UCSD-AML1 (cell line): Measurements from ENCODE around the gene DAZAP1.

Source experiments
- DNase-seq: peaks from one replicate; lab custom pipeline; 2025; ENCODE audit not compliant: unreplicated experiment; lab: John Stamatoyannopoulos, UW

The DAZAP1 gene

DNA sequence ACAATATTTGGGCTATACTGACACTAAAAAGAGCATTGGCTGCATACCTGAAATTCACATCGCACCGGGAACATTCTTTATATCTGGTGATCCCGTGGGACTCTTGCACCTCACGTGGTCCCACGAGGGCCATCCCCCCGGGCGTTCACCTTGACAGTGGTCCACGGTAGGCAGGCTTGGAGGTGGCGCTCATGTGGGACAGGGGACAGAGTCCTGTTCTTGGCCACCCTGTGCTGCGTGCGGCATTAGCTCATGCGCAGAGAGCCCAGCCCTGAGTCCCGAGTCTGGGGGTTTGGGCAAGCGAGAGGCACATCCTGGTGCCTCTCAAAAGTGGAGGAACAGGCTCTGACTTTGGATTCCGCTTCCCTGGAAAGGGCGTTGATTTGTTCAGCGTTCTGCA, 13.5 kb upstream of the DAZAP1 start:
- no peak for DNase-seq

DNA sequence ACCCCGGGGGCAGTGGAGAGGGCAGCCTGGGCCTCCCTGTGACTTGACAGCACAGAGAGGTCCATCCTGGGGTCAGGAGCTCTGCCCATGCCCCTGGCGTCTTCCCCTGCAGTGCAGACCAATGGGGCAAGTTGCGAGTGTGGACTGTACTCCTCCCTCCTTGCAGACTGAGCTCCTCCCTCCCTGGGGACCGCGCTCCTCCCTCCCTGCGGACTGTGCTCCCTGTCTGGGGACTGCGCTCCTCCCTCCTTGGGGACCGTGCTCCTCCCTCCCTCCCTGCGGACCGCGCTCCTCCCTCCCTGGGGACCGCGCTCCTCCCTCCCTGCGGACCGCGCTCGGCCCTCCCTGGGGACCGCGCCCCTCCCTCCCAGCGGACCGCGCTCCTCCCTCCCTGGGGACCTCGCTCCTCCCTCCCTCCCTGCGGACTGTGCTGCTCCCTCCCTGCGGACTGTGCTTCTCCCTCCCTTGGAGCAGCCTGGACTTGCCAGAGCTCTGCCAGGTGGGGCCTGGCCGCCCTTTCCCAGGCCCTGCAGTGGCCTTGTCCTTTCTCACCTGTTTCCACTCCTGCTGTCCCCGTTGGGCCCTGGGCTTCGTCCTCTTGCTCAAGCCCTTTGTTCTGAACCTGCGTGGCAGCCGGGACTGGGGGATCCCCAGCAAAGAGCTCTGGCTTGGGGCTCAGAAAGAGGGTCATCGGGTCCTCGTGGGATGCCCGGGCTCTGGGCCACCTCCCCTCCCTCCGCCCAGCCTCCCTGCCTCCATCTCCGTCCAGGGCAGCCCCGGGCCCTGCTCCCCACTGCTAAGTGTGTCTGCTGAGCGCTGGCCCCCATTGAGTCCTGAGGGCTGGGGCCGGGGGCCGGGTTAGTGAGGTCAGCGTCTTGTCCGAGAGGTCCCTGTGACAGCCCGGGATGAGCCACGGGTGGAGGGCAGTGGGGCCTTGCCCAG, 12.9 kb upstream of the DAZAP1 start:
- DNase-seq, result no peak

DNA sequence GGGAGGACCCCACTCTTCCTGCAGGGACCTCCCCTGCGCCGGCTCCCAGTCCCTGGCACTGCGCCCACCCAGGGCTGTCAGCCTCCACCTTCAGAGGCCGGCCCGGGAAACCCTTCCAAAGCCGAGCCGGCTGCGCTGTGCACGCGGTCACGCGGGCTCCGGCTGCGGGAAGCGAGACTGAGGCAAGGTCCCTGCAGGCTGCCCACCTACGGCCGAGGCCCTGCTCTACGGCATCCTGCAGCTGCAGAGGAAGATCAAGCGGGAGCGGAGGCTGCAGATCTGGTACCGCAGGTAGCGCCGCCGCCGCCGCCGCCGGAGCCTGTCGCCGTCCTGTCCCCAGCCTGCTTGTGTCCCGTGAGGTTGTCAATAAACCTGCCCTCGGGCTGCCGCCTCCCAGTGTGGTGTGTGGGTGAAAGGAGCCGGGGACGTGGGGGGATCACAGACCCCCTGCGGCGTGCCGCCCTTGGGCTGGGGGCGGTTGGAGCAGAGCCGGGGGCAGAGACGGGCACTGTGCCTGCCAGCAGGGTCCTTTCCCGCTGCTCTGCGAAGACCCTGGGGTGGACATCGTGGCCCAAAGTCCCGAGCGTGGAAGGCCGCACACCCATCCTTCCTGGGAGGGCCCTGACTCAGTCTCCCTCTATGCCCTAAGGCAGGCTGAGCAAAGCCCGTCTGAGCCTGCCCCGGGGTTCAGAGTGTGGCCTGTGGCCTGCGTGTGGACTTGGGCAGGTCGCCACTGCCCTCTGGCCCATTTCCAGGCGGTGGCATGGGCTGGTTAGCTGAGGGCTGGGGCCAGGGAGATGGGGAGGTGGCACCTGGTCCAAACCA, 12.0 kb upstream of the DAZAP1 start:
- DNase-seq, result no peak

DNA sequence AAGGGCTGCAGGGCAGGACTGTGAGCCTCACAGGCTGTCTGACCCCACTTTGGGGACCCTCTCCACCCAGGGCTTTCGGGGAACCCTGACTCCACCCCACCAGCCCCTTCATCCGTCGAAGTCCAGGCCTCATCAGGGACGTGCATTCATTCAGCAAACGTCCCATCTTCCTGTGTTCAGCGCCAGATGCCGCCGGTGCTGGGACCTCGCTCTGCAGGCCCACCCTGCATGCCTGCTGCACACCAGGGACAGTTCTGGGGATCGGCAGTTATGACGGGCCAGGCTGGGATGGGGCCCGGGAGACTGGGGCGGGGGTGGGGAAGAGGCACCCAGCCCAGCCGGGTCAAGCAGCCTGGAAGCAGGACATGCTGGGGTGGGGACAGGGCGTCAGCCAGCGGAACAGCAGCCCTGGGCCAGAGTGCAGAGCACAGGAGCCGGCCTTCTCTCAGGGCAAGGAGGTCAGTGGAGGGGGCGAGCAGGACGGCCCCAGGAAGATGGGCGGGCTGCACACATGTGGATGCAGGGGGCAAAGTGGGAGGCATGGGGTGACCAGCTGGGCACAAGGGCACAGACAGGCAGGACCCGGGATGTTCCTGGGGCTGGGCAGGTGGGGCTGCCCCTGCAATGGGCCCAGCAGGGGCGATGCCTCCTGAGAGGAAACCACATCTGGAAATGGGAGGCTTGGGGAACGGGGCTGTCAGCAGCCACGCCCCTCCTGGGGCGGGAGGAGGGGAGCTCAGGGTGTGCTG, 11.2 kb upstream of the DAZAP1 start:
- peak; percentile 56 for DNase-seq

- DNase-seq, result no peak
These were observed 10.4 kb upstream of the DAZAP1 start for GRCh38 chr19:1396768-1397679.

- no peak for DNase-seq
These were observed 9.5 kb upstream of the DAZAP1 start for GRCh38 chr19:1397838-1398237.

DNA sequence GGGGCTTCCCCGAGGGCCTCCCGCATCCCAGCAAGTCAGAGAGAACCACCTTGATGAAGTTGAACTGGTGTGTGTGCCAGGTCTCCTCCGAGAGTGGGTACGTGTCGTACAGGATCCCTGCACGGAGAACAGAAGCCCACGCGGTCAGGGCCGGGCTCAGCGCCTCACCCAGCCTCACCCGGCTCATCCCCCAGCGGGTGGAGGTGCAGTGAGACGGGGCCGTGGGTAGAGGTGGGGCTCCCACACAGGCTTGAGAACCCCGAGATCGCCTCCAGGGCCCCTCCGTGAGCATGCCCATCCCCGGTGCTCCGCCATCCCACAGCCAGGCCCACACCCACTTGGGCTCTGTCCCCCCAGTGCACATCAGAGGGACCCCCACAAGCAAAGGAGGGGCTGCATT, 8.3 kb upstream of the DAZAP1 start:
- no peak for DNase-seq

DNA sequence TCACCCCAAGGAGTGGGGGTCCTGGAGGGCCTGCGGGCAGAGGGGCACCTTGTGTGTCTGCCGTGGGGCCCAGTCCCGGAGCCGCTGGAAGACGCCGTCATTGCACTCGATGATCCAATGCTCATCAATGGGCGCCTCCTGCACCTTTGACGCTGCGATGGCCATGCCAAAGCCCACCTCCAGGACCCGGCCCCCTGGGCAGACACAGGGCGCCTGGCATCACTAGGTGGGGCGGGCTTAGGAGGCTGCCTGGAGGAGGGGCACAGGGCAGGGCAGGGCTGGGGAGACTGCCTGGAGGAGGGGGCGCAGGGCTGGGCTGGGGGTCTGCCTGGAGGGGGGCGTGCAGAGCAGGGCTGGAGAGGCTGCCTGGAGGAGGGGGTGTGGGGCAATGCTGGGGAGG, 7.6 kb upstream of the DAZAP1 start:
- DNase-seq, result no peak

DNA sequence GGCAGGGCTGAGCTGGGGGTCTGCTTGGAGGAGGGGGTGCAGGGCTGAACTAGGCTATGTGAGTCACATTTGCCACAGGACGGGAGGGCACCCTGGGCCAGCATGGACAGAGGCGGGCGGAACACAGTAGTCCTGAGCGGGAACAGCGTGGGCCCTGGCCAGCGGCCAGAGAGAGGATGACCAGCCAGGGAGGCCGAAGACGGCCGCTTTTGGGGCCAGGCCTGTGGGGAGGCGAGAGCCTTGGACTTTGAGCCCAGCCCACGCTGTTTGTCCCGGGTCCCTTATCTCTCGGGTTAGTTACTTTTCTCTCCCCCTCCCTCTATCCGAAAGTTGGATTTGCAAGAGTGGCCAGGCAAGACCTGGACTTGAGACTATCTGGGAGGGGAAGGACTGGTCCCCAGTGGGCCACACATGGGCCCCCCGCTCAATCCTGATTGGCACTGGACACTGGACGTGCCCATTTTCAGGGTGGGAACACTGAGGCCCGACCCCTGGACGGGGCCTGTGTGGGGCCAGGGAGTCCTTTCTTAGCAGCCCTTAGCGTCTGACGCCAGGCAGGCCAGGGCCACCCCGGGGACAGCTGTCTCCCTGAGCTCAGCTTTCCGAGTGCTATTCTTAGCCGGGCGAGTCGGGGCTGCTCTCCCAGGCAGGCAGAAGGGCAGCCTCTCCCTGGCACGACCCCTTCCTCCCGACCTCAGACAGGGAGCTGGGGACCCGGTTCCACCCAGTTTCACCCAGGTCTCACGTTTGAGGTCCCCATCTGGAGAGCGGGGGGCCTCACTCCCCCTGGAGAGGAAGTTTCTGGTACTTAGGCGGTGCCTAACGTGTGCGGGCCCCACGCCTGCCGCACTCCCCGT, 6.9 kb upstream of the DAZAP1 start:
- peak; percentile 19 for DNase-seq

GRCh38 chr19:1401138-1401888, 6.1 kb upstream of the DAZAP1 start, which contains the start of gene GAMT:
Gene GAMT (minus strand): TSS chr19:1401542. CDS start chr19:1401476, 66 bp downstream.
- DNase-seq, result peak; percentile 72

- no peak for DNase-seq
These were observed 5.5 kb upstream of the DAZAP1 start for GRCh38 chr19:1401889-1402217.

GRCh38 chr19:1402411-1403070, 4.8 kb upstream of the DAZAP1 start:
- DNase-seq, result peak; percentile 46

DNA sequence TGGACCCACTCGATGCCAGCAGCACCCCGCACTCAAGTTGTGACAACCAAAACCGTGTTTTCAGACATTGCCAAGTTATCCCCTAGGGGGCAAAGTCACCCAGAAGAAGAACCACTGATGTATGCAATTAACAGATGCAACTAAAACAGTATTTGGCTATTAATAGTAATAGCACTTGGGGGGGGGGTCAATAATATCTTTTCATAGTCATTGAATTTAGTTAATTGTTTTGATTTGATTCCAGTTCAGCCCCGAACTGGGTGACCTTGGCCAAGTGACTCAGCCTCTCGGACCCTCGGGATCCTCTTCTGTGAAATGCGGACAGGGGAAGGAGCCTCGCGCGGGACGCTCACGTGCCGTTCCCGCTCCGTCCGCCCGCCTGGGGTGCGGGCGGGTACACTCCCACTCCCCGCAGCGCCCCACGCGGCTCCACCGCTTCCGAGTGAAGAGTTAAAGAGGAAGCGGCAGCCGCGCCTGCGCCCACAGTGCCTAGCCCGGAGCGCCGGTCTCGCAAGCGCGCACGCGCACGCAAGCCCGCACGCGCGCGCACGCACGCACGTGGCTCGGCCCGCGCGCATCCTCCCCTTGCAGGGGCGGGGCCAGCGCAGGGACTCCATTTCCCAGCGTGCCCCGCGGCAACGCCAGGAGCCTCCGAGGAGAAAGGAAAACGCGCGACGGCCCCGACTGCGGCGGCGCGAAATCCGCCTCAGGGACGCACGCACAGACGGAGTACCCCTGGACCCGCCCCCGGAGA, 435 bp upstream of the DAZAP1 start:
- DNase-seq, result peak; percentile 100

GRCh38 chr19:1408300-1409203, 1.2 kb downstream of the DAZAP1 start:
- peak; percentile 59 for DNase-seq

DNA sequence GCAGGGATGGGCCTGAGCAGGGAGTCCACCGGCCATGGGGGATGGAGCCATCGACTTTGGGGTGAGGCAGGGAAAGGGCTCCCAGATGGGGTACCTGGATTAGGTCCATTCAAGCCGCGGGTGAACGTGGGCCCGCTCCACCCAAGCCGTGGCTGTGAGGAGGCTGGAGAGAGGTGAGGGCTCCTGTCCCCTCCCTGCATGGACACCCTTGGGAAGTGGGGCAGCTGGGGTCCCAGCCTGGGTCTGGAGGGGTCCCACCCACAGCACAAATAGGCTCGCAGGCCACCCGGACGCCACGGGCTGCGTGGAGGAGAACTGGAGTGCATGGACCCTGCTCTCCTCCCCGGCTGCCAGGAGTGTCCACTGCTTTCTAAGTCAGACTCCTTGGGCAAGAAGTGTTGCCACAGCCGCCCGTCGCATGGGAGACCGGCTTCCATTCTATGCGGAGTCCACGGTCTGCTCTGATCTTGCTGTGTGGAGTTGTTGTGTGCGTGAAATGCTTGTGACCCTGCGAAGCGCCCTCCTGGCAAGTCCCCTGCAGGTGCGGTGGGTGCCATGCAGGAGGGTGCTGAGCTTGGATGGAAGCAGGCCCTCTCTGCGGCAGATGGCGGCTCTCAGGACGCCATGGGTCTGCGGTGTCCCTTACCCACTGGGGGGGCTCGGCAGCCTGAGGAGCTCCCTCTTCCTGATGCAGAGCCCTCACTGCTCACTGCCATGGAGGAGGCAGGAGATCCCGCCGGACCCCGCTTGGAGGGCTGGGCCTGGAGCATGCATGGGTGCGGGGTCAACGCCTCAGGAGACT, 2.0 kb downstream of the DAZAP1 start:
- DNase-seq, result no peak
